ENCODE results near the gene UCMA.
"Not testable (repeated sequence)": the region's sequence is repeated elsewhere in the genome, so short reads cannot be mapped to it uniquely, and the experiment has no call there.

The UCMA gene

DNA sequence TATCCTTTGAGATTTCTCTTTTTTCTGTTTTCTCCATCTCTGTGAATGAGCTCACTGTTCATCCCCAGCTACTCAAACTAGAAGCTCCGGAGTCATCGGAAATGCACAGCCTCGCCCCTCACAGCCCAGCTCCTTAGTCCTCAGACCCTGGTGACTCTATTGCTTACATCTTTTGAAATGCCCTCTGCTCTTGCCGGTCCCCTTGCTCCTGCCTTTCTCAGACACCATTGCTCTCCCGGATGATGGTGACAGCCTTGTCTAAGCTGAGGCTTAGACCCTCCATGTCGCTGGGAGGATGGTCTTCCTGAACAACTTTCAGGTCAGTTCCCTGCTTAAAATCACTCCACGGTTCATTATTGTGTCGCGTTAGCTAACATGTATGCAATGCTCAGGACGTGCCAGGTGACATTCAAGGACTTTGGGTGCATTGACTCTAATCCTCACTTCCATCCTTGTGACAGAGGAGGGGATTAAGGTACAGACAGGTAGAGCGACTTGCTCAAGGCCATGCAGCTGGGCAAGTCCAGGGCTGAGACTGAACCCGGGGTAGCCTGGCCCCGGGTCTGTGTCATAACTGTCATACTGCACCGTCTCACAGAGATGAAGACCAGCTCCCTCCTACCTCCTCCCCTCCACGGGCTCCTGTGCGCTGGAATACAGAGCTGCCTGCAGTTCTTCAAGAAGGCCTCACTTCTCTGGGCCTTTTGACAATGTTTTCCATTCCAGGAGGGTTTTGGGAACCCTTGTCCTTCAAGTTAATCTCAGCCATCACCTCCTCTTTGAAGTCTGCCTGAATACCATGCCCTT lies 4.3 kb upstream of the UCMA start:
- H3K79me2 ChIP-seq (ENCODE audit: insufficient read depth, low read length): no peaks in the 10 kb centered on the region
- no peaks in the 10 kb centered on the region for H3K27me3 ChIP-seq (ENCODE audit: insufficient read depth, low read length, poor library complexity)
- DNase-seq (no peak), ATAC-seq (ENCODE audit: insufficient read depth, low read depth) (no peak)
- H3K4me3 ChIP-seq (ENCODE audit: low read depth in 1 of 2, low read length in 2 of 2): no peak overlapping the region
- H3K4me1 ChIP-seq (ENCODE audit: insufficient read depth, low read length): no peaks in the 10 kb centered on the region
- no peaks in the 10 kb centered on the region for H4K20me1 ChIP-seq (ENCODE audit: insufficient read depth, low read length)
- TF ChIP-seq, protein P1, sequence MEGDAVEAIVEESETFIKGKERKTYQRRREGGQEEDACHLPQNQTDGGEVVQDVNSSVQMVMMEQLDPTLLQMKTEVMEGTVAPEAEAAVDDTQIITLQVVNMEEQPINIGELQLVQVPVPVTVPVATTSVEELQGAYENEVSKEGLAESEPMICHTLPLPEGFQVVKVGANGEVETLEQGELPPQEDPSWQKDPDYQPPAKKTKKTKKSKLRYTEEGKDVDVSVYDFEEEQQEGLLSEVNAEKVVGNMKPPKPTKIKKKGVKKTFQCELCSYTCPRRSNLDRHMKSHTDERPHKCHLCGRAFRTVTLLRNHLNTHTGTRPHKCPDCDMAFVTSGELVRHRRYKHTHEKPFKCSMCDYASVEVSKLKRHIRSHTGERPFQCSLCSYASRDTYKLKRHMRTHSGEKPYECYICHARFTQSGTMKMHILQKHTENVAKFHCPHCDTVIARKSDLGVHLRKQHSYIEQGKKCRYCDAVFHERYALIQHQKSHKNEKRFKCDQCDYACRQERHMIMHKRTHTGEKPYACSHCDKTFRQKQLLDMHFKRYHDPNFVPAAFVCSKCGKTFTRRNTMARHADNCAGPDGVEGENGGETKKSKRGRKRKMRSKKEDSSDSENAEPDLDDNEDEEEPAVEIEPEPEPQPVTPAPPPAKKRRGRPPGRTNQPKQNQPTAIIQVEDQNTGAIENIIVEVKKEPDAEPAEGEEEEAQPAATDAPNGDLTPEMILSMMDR (IDR thresholded peaks at IDR 0.05; ENCODE audit: borderline replicate concordance, extremely low read depth, low read length, poor library complexity, severe bottlenecking): no peak
- TF ChIP-seq EZH2 (IDR thresholded peaks at IDR 0.05; ENCODE audit: borderline replicate concordance, low read depth, low read length, severe bottlenecking): no peak
- H2AFZ ChIP-seq (ENCODE audit: low read depth, low read length): no peak overlapping the region
- no peaks in the 10 kb centered on the region for H3K9me3 ChIP-seq (ENCODE audit: insufficient read depth, low read length, severe bottlenecking)
- no peak overlapping the region for H3K9ac ChIP-seq (ENCODE audit: low read depth, low read length)
- H3K27ac ChIP-seq (ENCODE audit: low read length): no peak overlapping the region
- H3K36me3 ChIP-seq (ENCODE audit: insufficient read depth, low read length): no peaks in the 10 kb centered on the region
- H3K4me2 ChIP-seq (ENCODE audit: insufficient read depth, low read length): no peak overlapping the region

DNA sequence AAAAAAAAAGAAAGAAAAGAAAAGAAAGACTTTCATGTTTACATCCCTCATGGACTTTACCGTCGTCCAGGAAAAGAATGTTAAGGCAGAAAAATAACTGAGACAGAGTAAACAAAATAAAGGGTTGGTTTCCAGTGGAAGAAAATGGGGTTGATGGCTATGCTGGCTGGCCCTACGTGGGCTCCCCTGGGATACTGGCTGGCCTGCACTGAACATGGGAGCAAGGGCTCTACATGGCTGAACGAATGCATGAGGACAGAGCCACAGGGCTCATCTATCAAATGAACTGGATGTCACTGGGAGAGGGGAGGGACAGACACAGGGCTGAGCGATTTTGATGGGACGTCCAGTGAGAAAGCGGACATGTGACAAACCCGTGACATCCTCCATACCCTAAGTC lies 2.5 kb upstream of the UCMA start:
- H4K20me1 ChIP-seq (ENCODE audit: insufficient read depth, low read length): no peaks in the 10 kb centered on the region
- ATAC-seq (ENCODE audit: insufficient read depth, low read depth): no peak

DNA sequence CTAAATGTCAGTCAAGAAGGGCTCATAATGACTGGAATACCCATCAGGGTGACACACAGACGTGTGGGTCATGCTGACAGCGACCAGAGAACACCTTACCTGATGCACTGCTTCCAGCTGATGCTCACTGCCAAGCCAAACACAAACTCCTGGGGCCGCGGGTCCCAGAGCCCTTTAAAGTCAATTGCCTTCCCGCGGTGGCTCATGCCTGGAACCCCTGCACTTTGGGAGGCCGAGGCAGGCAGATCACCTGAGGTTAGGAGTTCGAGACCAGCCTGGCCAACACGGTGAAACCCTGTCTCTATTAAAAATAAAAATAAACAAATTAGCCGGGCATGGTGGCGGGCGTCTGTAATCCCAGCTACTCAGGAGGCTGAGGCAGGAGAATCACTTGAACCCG lies 562 bp upstream of the UCMA start:
- H3K27me3 ChIP-seq (ENCODE audit: insufficient read depth, low read length, poor library complexity); H3K9me3 ChIP-seq (ENCODE audit: insufficient read depth, low read length, severe bottlenecking); H3K4me2 ChIP-seq (ENCODE audit: insufficient read depth, low read length); H3K27ac ChIP-seq (ENCODE audit: low read length); H3K9ac ChIP-seq (ENCODE audit: low read depth, low read length); ATAC-seq (ENCODE audit: insufficient read depth, low read depth); H3K79me2 ChIP-seq (ENCODE audit: insufficient read depth, low read length); DNase-seq; H3K4me3 ChIP-seq (ENCODE audit: low read depth in 1 of 2, low read length in 2 of 2); H3K36me3 ChIP-seq (ENCODE audit: insufficient read depth, low read length); H4K20me1 ChIP-seq (ENCODE audit: insufficient read depth, low read length); H3K4me1 ChIP-seq (ENCODE audit: insufficient read depth, low read length); H2AFZ ChIP-seq (ENCODE audit: low read depth, low read length): not testable (repeated sequence)

More for the DNA sequence above, 2.5 kb upstream of the UCMA start:
- no peaks in the 10 kb centered on the region for H3K9me3 ChIP-seq (ENCODE audit: insufficient read depth, low read length, severe bottlenecking)
- H3K4me3 ChIP-seq (ENCODE audit: low read depth in 1 of 2, low read length in 2 of 2): no peak overlapping the region
- H3K36me3 ChIP-seq (ENCODE audit: insufficient read depth, low read length): no peaks in the 10 kb centered on the region
- TF ChIP-seq EZH2 (IDR thresholded peaks at IDR 0.05; ENCODE audit: borderline replicate concordance, low read depth, low read length, severe bottlenecking): no peak
- TF ChIP-seq, protein P1 (IDR thresholded peaks at IDR 0.05; ENCODE audit: borderline replicate concordance, extremely low read depth, low read length, poor library complexity, severe bottlenecking): no peak
- no peak for DNase-seq
- H3K4me2 ChIP-seq (ENCODE audit: insufficient read depth, low read length): no peak overlapping the region
- no peaks in the 10 kb centered on the region for H3K79me2 ChIP-seq (ENCODE audit: insufficient read depth, low read length)
- H3K4me1 ChIP-seq (ENCODE audit: insufficient read depth, low read length): no peaks in the 10 kb centered on the region
- no peaks in the 10 kb centered on the region for H3K27me3 ChIP-seq (ENCODE audit: insufficient read depth, low read length, poor library complexity)
- H2AFZ ChIP-seq (ENCODE audit: low read depth, low read length): no peak overlapping the region
- H3K27ac ChIP-seq (ENCODE audit: low read length): no peak overlapping the region
- no peak overlapping the region for H3K9ac ChIP-seq (ENCODE audit: low read depth, low read length)

DNA sequence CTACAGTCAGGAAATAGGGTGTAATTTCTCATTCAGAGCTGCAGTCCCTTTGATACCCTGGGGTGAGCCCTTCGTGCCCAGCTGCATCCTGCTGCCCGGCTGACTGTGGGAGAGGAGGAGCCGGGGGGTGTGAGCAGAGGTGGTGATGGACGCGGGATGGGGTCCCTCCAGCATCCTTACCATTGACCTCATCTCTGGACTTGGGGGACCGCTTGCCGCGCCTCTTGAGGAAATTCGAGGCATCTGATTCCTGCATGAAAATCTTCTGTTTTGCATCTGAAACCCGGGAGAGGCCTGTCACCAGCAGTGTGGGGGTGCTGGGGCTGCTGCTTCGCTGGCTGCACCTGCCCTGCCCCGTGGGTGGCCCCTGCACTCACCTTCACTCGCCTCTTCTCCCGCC lies 816 bp downstream of the UCMA start:
- no peak overlapping the region for H3K4me3 ChIP-seq (ENCODE audit: low read depth in 1 of 2, low read length in 2 of 2)
- H3K4me2 ChIP-seq (ENCODE audit: insufficient read depth, low read length): no peak overlapping the region
- no peak overlapping the region for H3K27ac ChIP-seq (ENCODE audit: low read length)
- H3K27me3 ChIP-seq (ENCODE audit: insufficient read depth, low read length, poor library complexity): no peaks in the 10 kb centered on the region
- ATAC-seq (ENCODE audit: insufficient read depth, low read depth) (no peak), DNase-seq (no peak)
- H2AFZ ChIP-seq (ENCODE audit: low read depth, low read length): no peak overlapping the region
- no peaks in the 10 kb centered on the region for H3K79me2 ChIP-seq (ENCODE audit: insufficient read depth, low read length)
- no peaks in the 10 kb centered on the region for H3K4me1 ChIP-seq (ENCODE audit: insufficient read depth, low read length)
- H3K36me3 ChIP-seq (ENCODE audit: insufficient read depth, low read length): no peaks in the 10 kb centered on the region
- no peaks in the 10 kb centered on the region for H4K20me1 ChIP-seq (ENCODE audit: insufficient read depth, low read length)
- TF ChIP-seq, protein P1 (IDR thresholded peaks at IDR 0.05; ENCODE audit: borderline replicate concordance, extremely low read depth, low read length, poor library complexity, severe bottlenecking): no peak
- H3K9ac ChIP-seq (ENCODE audit: low read depth, low read length): no peak overlapping the region
- H3K9me3 ChIP-seq (ENCODE audit: insufficient read depth, low read length, severe bottlenecking): no peaks in the 10 kb centered on the region

Measured in DND-41 (cell line).